SIG-M5 treated with dmso at 0.1 percent for 504 hours (cell line): Measurements from ENCODE around the gene SYMPK.
A peak's percentile ranks its signal among the peaks of the same experiment; 100 is the strongest.
"Not testable (repeated sequence)": the region's sequence is repeated elsewhere in the genome, so short reads cannot be mapped to it uniquely, and the experiment has no call there.

Experiments
- DNase-seq: peaks from one replicate; lab custom pipeline; 2025; ENCODE audit not compliant: unreplicated experiment; lab: John Stamatoyannopoulos, UW

Gene SYMPK

DNA sequence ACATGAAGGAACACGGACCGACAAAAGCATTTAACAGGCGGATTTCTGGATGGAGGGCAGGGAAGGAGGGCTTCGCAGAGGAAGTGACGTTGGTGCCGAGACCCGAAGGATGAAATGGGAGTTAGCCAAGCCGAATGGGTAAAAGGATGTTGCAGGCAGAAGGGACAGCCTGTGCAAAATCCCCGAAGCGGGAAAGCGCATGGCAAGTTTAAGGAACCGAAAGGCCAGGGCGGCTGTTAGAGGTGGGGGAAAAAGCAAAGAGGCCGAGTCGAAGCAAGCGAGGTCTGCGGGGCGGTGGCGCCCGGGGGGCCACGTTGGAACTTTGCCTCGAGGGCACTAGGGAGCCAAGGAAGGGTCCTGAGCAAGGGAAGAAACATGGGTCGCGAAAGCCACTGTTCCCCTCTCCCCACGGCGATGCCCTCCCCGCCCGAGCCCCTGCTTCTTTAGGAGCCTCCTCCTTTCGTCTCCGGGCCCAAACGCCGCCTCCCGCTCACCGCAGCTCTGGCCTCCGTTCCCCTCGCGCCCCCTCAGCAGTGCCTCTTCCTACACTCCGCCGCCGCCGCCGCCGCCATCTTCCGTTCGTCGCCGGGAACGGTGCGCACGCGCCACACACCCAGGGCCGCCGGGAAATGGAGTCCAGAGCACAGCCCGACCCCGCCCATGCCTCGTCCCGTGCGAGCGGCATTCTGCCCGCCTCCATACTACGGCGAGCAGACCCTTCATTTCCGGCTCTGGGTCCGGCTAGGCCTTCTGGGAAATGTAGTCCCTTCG lies at the start of gene SYMPK:
TSS of gene SYMPK (minus strand) at position 584 of the 771 bp plus-strand sequence. CDS start 8,652 bp downstream, outside the sequence.
- peak; percentile 97 for DNase-seq

DNA sequence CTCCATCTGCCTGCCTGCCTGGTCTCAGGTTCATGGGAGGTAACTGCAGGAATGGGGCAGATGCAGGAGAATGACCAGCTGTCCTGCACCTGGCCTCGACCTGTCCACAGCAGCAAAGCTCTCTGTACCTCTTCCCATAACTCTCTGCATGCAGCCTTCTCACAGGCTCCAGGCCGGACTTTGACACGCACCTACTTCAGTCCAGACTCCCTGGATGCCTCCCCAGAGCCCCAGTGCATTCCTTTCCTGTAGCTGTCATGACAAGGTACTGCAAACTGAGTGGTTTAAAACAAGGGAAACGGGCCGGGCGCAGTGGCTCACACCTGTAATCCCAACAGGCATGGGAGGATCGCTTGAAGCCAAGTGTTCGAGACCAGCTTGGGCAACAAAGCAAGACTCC lies 48.3 kb upstream of the SYMPK start:
- no peak for DNase-seq

DNA sequence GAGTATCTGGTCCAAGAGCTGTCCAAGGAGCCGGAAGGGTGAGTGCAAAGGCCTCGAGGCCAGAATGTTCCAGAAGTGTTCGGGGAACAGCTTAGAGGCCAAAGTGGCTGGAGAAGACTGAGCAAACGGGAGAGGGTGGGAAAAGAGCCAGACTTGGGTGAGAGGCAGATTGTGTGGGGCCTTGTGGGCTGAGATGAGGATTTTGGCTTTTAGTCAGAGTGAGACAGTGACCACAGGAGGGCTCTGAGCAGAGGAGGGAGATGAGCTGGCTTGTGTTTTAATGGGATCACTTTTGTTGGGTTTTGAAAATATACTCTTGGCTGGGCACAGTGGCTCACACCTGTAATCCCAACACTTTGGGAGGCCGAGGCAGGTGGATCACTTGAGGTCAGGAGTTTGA lies 46.0 kb upstream of the SYMPK start:
- DNase-seq, result no peak

DNA sequence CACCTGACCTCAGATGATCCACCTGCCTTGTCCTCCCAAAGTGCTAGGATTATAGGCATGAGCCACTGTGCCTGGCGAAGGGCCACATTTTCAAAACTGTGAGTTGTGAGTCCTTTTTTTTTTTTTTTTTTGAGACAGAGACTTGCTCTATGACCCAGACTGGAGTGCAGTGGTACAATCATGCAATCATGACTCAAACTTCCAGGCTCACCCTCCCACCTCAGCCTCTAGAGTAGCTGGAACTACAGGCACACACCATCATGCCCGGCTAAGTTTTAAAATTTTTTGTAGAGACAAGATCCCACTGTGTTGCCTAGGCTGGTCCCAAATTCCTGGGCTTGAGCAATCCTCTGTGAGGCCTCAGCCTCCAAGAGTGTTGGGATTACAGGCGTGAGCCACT lies 43.3 kb upstream of the SYMPK start:
- no peak for DNase-seq

DNA sequence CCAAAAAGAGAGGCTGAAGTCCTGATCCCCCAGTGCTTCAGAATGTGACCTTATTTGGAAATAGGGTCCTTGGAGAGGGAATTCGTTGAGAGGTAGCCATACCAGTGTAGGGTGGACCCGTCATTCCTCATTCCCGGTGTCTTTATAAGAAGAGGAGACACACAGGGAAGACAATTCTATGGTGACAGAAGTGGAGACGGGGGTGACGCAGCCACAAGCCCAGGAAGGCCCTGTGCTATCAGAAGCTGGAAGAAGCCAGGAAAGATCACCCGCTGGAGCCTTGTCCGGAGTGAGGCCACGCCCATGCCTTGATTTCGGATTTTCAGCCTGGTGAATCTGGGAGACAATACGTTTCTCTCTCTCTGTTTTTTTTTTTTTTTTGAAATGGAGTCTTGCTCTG lies 42.1 kb upstream of the SYMPK start:
- no peak for DNase-seq

DNA sequence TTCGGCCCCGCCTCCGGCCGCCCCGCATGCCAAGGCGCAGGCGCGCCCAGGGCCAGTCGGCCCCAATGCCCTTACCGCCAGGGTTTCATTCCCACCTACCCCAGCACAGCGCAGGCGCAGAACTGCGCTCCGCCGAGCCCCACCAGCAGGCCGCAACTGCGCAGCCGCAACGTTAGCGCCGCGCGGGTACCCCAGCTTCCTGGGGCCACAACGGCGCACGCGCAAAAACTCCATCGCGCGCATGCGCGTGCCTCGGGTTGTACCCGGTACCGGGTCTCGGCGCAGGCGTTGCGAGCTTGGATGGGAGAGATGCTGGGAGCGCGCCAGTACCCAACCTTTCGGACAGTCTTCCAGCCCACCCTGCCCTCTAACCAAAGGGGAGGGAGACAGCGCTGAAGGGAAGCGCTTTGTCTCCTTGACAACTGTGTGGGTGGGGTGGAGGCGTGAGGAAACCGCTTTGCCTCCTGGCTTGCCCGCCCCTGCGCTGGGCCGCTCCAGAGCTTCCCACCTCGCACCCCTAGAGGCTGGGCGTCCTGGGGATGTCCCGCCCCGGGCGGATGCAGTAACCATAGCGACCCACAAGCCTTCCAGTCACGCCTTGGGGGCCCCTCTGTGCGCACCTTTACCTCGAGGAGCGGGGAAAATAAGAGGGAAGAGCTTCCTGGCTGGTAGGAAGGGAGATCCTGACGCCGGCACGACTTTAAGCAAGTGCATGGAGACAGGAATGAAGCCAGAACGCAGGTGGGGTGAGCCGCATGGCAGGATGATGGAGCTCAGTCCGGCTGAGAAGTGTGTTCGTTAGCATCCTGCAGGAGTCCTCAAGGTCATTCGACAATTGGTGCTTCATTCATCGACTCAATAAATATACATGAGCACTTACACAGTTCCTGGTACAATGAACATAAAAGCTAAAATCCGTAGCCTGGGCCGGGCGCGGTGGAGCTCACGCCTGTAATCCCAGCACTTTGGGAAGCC lies 40.0 kb upstream of the SYMPK start:
- peak; percentile 89 for DNase-seq

DNA sequence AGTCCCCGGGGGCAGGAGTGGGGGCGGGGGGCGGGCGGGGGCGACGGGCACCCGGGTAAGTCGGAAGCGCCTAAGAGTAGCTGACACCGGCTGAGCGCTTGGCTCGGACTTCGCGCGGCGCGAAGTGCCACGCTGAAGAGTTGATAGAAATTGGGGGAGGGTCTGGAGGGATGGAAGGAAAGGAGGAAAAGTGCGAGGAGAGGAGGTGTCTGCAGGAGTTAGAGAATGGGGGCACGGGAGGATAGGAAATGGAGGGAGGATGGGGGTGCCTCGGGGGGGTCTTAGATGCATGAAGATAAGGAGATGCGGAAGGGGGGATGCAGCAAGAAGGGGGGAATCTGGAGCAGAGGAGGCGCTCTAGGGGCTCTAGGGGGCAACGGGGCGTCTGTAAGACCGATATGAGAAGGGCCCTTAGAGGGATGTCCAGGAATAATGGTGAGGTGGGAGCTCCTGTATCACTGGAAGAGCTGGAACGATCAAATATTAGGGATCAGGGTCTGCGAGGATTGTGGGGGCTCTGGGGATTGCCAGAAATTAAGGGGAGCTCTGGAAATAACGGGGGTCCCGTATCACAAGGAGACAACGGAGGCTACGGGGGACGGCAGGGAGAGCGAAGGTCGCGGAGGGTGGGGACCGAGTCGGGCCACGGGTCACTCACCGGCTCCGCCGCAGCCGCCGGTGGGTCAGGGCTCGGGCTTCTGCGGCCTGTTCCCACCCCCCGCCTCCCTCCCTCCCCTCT lies 39.1 kb upstream of the SYMPK start, which contains the start of gene MYPOP:
TSS of gene MYPOP (minus strand) at position 702 of the 739 bp plus-strand sequence. CDS start 840 bp downstream, outside the sequence.
- no peak for DNase-seq

DNA sequence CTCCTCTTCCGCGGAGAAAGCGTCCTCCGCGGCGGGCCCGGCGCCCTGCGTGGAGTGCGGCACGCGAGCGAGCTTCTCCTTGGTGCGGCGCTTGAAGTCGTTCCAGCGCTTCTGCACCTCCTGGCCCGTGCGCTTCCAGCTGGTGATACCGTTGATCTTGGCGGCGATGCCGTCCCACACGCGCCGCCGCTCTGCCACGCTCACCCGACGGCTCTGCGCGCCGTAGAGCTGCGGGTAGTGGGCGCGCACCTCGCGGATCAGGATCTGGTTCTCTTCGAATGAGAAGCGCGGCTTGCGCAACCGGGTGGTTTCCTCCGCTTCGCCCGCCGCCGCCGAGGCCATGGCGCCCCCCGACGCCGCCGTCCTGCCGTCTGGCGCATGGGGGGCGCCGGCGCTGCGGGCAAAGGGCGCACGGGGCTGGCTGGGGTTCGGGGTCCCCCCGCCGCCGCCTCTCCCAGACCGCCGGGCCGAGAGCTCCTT lies 38.5 kb upstream of the SYMPK start:
- peak; percentile 59 for DNase-seq

DNA sequence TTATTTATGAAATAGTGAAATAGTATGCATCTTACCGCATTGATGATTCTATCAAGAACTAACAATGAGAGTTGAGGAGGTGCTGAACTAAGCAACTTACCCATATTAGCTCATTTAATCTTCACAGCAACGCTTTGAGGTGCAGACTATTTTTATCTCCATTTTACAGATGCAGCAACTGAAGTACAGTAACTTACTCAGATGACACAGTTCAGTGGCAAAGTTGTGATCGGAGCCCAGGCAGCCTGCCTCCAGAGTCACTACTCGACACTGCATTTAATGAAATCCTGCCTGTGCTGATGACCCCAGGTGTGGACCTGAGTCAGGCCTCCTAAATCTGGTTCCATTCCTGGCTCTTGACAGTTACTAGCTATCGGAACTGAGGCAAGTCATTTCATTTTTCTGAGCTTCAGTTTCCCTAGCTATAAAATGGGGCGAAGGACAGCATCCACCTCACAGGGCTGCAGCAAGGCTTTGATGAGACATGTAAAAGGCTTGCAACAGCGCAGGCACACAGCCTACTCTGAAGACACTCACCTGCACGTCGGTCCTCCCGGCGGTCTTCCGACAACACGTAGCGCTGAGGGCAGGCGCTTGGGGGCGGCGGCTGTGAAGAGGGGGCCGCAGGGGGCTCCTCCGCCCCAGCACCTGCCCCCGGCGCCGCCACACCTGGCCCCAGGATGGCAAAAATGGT lies 37.9 kb upstream of the SYMPK start:
- no peak for DNase-seq

DNA sequence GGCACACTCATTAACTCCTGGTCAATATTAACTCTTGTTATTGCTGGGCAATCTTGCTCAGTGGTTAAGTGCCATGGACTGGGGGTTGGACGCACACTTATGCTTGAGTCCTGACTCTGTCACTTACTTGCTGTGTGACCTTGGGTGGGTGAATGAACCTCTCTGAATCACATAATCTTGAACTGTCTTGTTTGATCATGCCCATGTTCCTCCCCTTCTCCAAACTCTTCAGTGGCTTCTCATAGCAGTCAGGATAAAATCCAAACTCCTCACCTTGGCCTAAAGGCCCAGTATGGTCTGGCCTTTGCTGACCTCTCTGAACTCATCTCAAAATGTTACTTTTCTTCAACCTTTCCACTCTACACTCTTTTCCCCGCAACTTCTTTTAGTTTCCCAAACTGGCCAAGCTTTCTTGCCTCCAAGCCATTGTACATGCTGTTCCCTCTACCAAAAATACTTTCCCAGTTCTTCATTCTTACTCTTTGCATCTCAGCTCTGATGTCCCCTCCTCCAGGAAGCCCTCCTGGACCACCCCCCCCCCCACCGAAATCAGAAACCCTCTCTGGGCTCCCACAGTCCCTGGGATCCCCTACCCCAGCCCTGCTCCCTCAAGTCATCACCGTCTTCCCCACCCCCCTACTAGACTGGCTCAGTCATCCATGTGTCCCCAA lies 37.1 kb upstream of the SYMPK start:
- no peak for DNase-seq

DNA sequence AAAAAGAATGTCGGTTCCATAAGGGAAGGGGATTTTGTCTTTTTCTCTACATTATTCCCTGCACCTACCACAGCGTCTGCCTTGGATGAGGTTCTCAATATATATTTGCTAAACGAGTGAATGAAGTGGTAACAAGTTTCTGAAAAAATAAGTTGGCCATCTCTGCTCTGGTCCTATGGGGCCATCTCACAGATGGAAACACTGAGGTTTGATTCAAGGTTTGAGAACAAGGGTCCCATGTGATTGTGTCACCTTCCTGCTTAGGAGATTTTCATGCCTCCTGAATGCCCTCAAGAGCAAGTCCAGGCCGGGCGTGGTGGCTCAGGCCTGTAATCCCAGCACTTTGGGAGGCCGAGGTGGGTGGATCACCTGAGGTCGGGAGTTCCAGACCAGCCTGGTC lies 36.3 kb upstream of the SYMPK start:
- no peak for DNase-seq

DNA sequence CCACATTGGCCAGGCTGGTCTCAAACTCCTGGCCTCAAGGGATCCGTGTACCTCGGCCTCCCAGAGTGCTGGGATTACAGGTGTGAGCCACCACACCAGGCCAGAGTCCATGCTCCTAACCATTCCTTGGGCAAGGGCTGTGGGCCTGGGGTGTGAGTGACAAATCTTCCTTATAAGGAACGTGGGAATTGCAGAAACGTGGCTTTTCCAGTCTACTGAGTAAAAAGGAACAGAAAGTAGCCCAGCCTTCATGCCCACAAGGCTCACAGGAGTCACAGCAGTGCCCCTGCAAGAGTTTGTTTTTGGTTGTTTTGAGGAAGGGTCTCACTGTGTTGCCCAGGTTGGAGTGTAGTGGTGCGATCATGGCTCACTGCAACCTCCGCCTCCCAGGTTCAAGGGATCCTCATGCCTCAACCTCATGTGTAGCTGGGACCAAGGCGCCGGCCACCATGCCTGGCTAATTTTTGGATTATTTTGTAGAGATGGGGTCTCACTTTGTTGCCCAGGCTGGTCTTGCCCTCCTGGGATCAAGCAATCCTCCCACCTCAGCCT lies 34.4 kb upstream of the SYMPK start:
- no peak for DNase-seq

DNA sequence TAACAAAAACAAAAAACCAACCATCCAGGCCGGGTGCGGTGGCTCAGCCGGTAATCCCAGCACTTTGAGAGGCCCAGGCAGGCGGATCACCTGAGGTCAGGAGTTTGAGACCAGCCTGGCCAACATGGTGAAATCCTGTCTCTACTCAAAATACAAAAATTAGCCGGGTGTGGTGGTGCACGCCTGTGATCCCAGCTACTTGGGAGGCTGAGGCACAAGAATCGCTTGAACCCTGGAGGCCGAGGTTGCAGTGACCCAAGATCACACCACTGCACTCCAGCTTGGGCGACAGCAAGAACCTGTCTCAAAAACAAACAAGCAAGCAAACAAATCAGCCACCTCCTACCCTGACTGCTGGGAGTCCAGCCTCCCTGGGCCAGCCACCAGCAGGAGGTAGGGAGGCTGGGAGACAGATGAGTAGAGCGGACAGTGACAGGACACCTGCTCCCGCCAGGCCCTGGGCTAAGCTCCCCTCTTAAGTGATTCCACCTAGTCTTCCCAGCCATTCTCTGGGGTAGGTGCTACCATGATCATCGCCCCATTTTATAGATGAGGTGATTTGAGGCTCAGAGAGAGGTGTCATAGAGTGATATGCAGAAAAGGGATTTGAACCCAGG lies 33.1 kb upstream of the SYMPK start:
- not testable (repeated sequence) for DNase-seq

DNA sequence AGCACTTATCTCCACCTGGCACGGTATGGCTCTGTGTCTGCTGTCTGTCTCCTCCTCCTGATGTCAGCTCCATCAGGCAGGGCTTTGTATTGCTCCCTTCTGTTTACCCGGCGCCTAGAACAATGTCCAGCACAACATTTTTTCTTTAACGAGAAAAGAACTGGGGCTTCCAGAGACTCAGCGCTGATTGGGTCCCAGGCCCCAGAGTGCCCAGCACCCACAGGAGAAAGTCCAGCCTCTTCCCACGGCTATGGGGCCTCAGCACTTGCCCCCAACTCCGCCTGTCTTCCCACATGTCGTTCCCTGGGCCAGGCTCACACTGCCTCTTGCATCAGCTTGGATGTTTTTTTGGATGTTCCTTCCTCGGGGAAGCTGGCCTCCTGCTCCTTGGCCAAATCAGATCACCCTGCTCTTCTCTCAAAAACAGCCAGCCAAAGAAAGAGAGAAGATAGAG lies 32.6 kb upstream of the SYMPK start:
- no peak for DNase-seq

DNA sequence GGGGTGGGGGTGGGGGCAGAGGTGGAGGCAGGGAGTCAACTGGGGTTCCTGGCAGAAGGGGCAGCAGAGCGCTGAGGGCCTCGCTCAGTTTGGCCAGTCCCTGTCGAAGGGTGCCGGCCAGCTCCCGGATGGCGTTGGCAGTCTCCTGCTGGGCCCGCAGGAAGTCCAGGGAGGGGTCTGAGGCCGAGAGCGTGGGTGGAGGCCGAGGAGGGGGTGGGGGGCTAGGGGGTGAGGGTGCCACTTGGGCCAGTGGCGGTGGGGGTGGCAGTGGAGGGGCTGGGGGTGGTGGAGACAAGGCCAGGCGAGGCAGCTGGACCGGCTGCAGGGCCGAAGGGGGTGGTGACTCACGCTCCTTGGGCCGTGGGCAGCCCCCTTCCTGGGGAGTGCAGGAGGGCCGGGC lies 27.9 kb upstream of the SYMPK start:
- no peak for DNase-seq

DNA sequence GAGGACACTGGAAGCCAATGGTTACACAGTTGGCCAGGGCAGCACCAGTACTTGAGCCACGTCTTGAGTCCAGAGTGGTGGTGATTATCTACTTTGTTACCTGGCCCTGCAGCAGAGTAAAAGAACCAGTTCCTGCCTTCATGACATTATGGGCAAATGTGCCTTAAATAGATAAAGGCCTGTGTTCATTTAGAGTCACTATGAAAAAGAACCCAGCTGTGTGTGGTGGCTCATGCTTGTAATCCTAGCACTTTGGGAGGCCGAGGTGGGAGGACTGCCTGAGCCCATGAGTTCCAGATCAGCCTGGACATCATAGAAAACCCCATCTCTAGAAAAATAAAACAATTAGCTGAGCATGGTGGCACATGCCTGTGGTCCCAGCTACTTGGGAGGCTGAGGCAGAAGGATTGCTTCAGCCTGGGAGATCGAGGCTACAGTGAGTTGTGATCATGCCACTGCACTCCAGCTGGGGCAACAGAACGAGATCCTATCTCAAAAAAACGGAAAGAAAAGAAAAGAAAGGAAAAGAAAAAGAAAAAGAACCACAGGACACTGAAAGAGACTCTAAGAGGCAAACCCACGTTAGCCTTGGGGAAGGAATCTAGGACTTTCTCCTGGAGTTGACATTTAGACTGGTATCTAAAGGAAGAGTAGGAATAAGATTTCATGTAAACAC lies 26.4 kb upstream of the SYMPK start:
- DNase-seq, result no peak

DNA sequence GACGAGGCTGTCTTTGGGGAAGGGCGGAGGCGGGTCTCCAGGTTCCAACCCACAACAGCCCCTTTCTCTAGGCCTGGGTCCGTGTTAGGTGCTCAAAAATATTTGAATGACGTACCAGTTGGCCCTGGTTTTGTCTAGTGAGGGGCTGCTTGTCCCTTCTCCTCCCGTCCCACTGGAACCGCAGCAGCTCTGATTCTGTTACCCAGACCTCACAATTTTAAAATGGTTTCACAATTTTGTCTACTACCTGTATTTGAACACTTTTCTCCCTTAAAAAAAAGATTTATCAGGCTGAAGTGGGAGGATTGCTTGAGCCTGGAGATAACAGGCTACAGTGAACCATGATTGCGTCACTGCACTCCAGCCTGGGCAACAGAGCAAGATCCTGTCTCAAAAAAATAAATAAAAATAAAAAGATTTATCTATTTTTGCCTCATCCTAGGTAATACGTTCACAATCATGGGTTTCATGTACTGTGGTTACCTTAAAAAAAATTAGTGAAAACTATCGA lies 24.3 kb upstream of the SYMPK start:
- DNase-seq, result no peak
